Right lobe of liver (tissue), 4 donors: ENCODE measurements around the gene SUZ12.

Experiments used
- POLR2A ChIP-seq: fragments of 450-650 bp; IDR thresholded peaks from one replicate; pipeline ENCODE4 v1.6.1; 2017; ENCODE audit warnings: antibody characterized with exemption, mild to moderate bottlenecking
- TF ChIP-seq, protein P1 (sequence below), 4 donors: fragments of 200-600 bp in 3 of 4; fragments of 450-650 bp in 1 of 4; IDR thresholded peaks; one replicate each; pipeline versions ENCODE4 v1.5.1 to v1.8.0; 2016 to 2022; ENCODE audit warnings: antibody characterized with exemption in 4 of 4, mild to moderate bottlenecking in 2 of 4
- donor health status: DM: no; HTN: no; CAD: no.
- donor health status: DM: no; HTN: no; CAD: no.
- donor health status: DM: no; HTN: yes; CAD: no.

GRCh38 chr17:31915456-31916100, 21.2 kb upstream of the SUZ12 start:
- no peak for TF ChIP-seq POLR2A
- TF ChIP-seq, protein P1, sequence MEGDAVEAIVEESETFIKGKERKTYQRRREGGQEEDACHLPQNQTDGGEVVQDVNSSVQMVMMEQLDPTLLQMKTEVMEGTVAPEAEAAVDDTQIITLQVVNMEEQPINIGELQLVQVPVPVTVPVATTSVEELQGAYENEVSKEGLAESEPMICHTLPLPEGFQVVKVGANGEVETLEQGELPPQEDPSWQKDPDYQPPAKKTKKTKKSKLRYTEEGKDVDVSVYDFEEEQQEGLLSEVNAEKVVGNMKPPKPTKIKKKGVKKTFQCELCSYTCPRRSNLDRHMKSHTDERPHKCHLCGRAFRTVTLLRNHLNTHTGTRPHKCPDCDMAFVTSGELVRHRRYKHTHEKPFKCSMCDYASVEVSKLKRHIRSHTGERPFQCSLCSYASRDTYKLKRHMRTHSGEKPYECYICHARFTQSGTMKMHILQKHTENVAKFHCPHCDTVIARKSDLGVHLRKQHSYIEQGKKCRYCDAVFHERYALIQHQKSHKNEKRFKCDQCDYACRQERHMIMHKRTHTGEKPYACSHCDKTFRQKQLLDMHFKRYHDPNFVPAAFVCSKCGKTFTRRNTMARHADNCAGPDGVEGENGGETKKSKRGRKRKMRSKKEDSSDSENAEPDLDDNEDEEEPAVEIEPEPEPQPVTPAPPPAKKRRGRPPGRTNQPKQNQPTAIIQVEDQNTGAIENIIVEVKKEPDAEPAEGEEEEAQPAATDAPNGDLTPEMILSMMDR (IDR thresholded peaks at IDR 0.05), result no peak
